Aorta (tissue), 5 donors: Measurements from ENCODE around the gene PID1. TPM values are rescaled to one million over a fixed set of nuclear protein-coding genes. Genes with fewer than 3 reads are reported as not detected.
"Not testable (repeated sequence)": the region's sequence is repeated elsewhere in the genome, so short reads cannot be mapped to it uniquely, and the experiment has no call there.

ENCODE experiments used
- ATAC-seq: fragments of 200-7000 bp; cut with Tn5 transposase; one replicate; pipeline ENCODE4 v1.9.1; 2022; ENCODE audit warnings: moderate library complexity; ENCODE audit not compliant: low FRiP score
- DNase-seq, 2 donors: peaks; one replicate each; pipeline ENCODE4 v3.0.0-alpha.2; 2020
- H3K27ac ChIP-seq, 2 donors: one replicate each; pipeline ENCODE4 v1.5.1; 2013; ENCODE audit warnings: low read length in 2 of 2, mild to moderate bottlenecking in 2 of 2, moderate library complexity in 2 of 2, control low read depth in 1 of 2, inconsistent platforms in 1 of 2, low read depth in 1 of 2
- H3K27me3 ChIP-seq, 2 donors: one replicate each; pipeline ENCODE4 v1.6.1; 2013; ENCODE audit warnings: control low read depth in 1 of 2, low read length in 1 of 2, mild to moderate bottlenecking in 1 of 2, moderate library complexity in 1 of 2; ENCODE audit not compliant: insufficient read depth in 2 of 2, control insufficient read depth in 1 of 2
- H3K36me3 ChIP-seq, 2 donors: one replicate each; pipeline ENCODE4 v1.6.1; 2013; ENCODE audit warnings: control low read depth in 1 of 2, low read length in 1 of 2, mild to moderate bottlenecking in 1 of 2; ENCODE audit not compliant: insufficient read depth in 2 of 2, control insufficient read depth in 1 of 2
- H3K4me1 ChIP-seq, 2 donors: one replicate each; pipeline ENCODE4 v1.6.1; 2013; ENCODE audit warnings: low read length in 2 of 2, control low read depth in 1 of 2, mild to moderate bottlenecking in 1 of 2, moderate library complexity in 1 of 2; ENCODE audit not compliant: insufficient read depth in 2 of 2, control insufficient read depth in 1 of 2
- H3K4me3 ChIP-seq, 2 donors: one replicate each; pipeline ENCODE4 v1.5.1; 2013; ENCODE audit warnings: low read length in 2 of 2, control low read depth in 1 of 2, mild to moderate bottlenecking in 1 of 2
- H3K9me3 ChIP-seq: one replicate; pipeline ENCODE4 v1.6.1; 2013; ENCODE audit warnings: mild to moderate bottlenecking, low read length; ENCODE audit not compliant: control insufficient read depth
- WGBS, 2 donors: extraction: QIAGEN DNeasy Blood & Tissue Kit; methylation state at CpG; one replicate each; pipeline ENCODE4 v1.1.7; 2013; 5-methylcytosine and 5-hydroxymethylcytosine counted together
- intact Hi-C, 2 donors: fragments of 100-400 bp; cut with DNase I; formaldehyde crosslinking; loops; one replicate each; pipeline versions ENCODE4 v1.14.2 to v1.15.0; 2022
- polyA plus RNA-seq, 2 donors: library from polyadenylated mRNA; stranded (reverse); fragments of 200-250 nt; gene quantifications; one replicate each; pipeline ENCODE4 v1.2.3, GENCODE V29; 2013
- total RNA-seq, 2 donors: library from RNA; stranded (reverse); fragmentation: NEBNext Ultra II Directional; extraction: Animal tissue kit (Norgen Biotek cat#: 25700); gene quantifications; one replicate each; pipeline ENCODE4 v1.2.1, GENCODE V29; 2021
- donor health status: healthy with polysubstance abuse.
- donor health status: Bipolar disorder and iron deficiency.
- donor health status: DM: no; HTN: no; CAD: no.
- donor health status: DM: no; HTN: no; CAD: no.
- donor health status: DM: yes; HTN: yes; CAD: no.

The PID1 gene
- total and polyA plus RNA-seq, 4 donors, result 44.8 to 88.6 (median 66.9) TPM

GRCh38 chr2:229080172-229080571, 190.9 kb downstream of the PID1 start:
- no peak for DNase-seq
- intact Hi-C loops, result no loop called here

GRCh38 chr2:229076886-229077285, 194.2 kb downstream of the PID1 start:
- 85 to 95% methylated on average over 2 of the region's 2 CpGs for WGBS, 2 donors
- DNase-seq, H3K27me3 ChIP-seq, H3K9me3 ChIP-seq, H3K4me1 ChIP-seq, ATAC-seq, intact Hi-C loops, H3K4me3 ChIP-seq, H3K36me3 ChIP-seq, H3K27ac ChIP-seq: not testable (repeated sequence)

More at GRCh38 chr2:229080172-229080571, 190.9 kb downstream of the PID1 start:
- 78 to 82% methylated on average over 1 of the region's 1 CpG for WGBS, 2 donors
- Histone ChIP-seq H3K9me3 (no peaks in the 10 kb centered on the region), H3K27ac (no peak overlapping the region), H3K4me3 (no peak overlapping the region), H3K4me1 (peaks cover 0 to 4% of the 10 kb centered on the region in 2 donors), H3K36me3 (no peaks in the 10 kb centered on the region), H3K27me3 (no peaks in the 10 kb centered on the region)
- no peak for ATAC-seq

- DNase-seq (no peak), ATAC-seq (no peak)
- Histone ChIP-seq H3K9me3 (no peaks in the 10 kb centered on the region), H3K27me3 (no peaks in the 10 kb centered on the region), H3K4me1 (peaks cover 2 to 4% of the 10 kb centered on the region in 2 donors), H3K27ac (no peak overlapping the region), H3K36me3 (no peaks in the 10 kb centered on the region), H3K4me3 (no peak overlapping the region)
- WGBS, 2 donors, result 85 to 86% methylated on average over 2 of the region's 2 CpGs
- intact Hi-C loops, result no loop called here
These were observed 197.2 kb downstream of the PID1 start for GRCh38 chr2:229073935-229074334.

- Histone ChIP-seq H3K4me3 (no peak overlapping the region), H3K4me1 (peaks cover 2 to 4% of the 10 kb centered on the region in 2 donors), H3K9me3 (no peaks in the 10 kb centered on the region), H3K36me3 (peaks cover 0 to 2% of the 10 kb centered on the region in 2 donors), H3K27ac (no peak overlapping the region), H3K27me3 (no peaks in the 10 kb centered on the region)
- DNase-seq (no peak), ATAC-seq (no peak)
- intact Hi-C loops, result no loop called here
- WGBS, 2 donors, result 85 to 93% methylated on average over 5 of the region's 5 CpGs
These were observed 199.7 kb downstream of the PID1 start for GRCh38 chr2:229071292-229071976.

GRCh38 chr2:229066121-229066715, 204.9 kb downstream of the PID1 start:
- Histone ChIP-seq H3K27me3 (no peaks in the 10 kb centered on the region), H3K4me1 (peaks cover 2 to 4% of the 10 kb centered on the region in 2 donors), H3K36me3 (peaks cover 0 to 2% of the 10 kb centered on the region in 2 donors), H3K4me3 (no peak overlapping the region), H3K27ac (no peak overlapping the region), H3K9me3 (no peaks in the 10 kb centered on the region)
- ATAC-seq, result no peak
- intact Hi-C loops, result no loop called here
- WGBS, 2 donors, result 56 to 62% methylated on average over 4 of the region's 4 CpGs
- no peak for DNase-seq

- DNase-seq (no peak), ATAC-seq (no peak)
- peaks cover 0 to under 1% of the 10 kb centered on the region in 2 donors for H3K4me1 ChIP-seq
- intact Hi-C loops, result no loop called here
- H3K27me3 ChIP-seq, result no peaks in the 10 kb centered on the region
- H3K36me3 ChIP-seq, result peaks cover 0 to 2% of the 10 kb centered on the region in 2 donors
- no peaks in the 10 kb centered on the region for H3K9me3 ChIP-seq
- 71 to 94% methylated on average over 3 of the region's 3 CpGs for WGBS, 2 donors
- no peak overlapping the region for H3K27ac ChIP-seq
- H3K4me3 ChIP-seq, result no peak overlapping the region
These were observed 206.3 kb downstream of the PID1 start for GRCh38 chr2:229064749-229065148.

- no peaks in the 10 kb centered on the region for H3K9me3 ChIP-seq
- H3K27ac ChIP-seq, result no peak overlapping the region
- H3K36me3 ChIP-seq, result no peaks in the 10 kb centered on the region
- DNase-seq, result no peak
- H3K4me1 ChIP-seq, result peaks cover 0 to 11% of the 10 kb centered on the region in 2 donors
- no peak for ATAC-seq
- H3K27me3 ChIP-seq, result no peaks in the 10 kb centered on the region
- no peak overlapping the region for H3K4me3 ChIP-seq
- intact Hi-C loops, result no loop called here
These were observed 210.9 kb downstream of the PID1 start for GRCh38 chr2:229060147-229060546.

GRCh38 chr2:229059331-229060033, 211.6 kb downstream of the PID1 start:
- Histone ChIP-seq H3K9me3 (no peaks in the 10 kb centered on the region), H3K27me3 (no peaks in the 10 kb centered on the region), H3K27ac (no peak overlapping the region), H3K36me3 (no peaks in the 10 kb centered on the region), H3K4me1 (peaks cover 0 to 11% of the 10 kb centered on the region in 2 donors), H3K4me3 (no peak overlapping the region)
- ATAC-seq (no peak), DNase-seq (no peak)
- 94 to 95% methylated on average over 3 of the region's 3 CpGs for WGBS, 2 donors
- intact Hi-C loops, result no loop called here
